Breast epithelium (tissue), 4 donors: Measurements from ENCODE around the gene CAT. TPM values are rescaled to one million over a fixed set of nuclear protein-coding genes. Genes with fewer than 3 reads are reported as not detected.

ENCODE experiments used
- DNase-seq, 2 donors: peaks; one replicate each; pipeline ENCODE4 v3.0.0-alpha.2; 2019; ENCODE audit warnings: low spot score in 2 of 2
- H3K27ac ChIP-seq, 2 donors: fragments of 200-600 bp; sonication (generic) in 1 of 2; one replicate each; pipeline ENCODE4 v1.5.1; 2016 to 2019; ENCODE audit warnings: mild to moderate bottlenecking in 1 of 2
- H3K27me3 ChIP-seq, 2 donors: fragments of 200-600 bp; sonication (generic) in 1 of 2; one replicate each; pipeline versions ENCODE4 v1.5.1 to v1.6.0; 2017 to 2019; ENCODE audit warnings: control low read depth in 1 of 2, mild to moderate bottlenecking in 1 of 2
- H3K36me3 ChIP-seq: fragments of 200-600 bp; one replicate; pipeline ENCODE4 v1.5.1; 2019
- H3K4me1 ChIP-seq, 2 donors: fragments of 200-600 bp; sonication (generic); one replicate each; pipeline ENCODE4 v1.5.1; 2016 to 2019; ENCODE audit warnings: control low read depth in 1 of 2
- H3K4me3 ChIP-seq, 3 donors: fragments of 200-600 bp; sonication (generic); 1 replicate in 2 of 3; 2 replicates in 1 of 3; pipeline ENCODE4 v1.5.1; 2016 to 2019; ENCODE audit warnings: mild to moderate bottlenecking in 3 of 3, moderate library complexity in 2 of 3
- H3K9me3 ChIP-seq, 2 donors: fragments of 200-600 bp; sonication (generic) in 1 of 2; one replicate each; pipeline ENCODE4 v1.5.1; 2016 to 2019; ENCODE audit warnings: control low read depth in 1 of 2
- CTCF ChIP-seq, 3 donors: fragments of 450-650 bp; IDR thresholded peaks; one replicate each; pipeline ENCODE4 v1.5.1; 2016 to 2017; ENCODE audit warnings: antibody characterized with exemption in 3 of 3, mild to moderate bottlenecking in 3 of 3, moderate library complexity in 3 of 3
- POLR2A ChIP-seq: fragments of 450-650 bp; IDR thresholded peaks from one replicate; pipeline ENCODE4 v1.6.1; 2016; ENCODE audit warnings: antibody characterized with exemption, mild to moderate bottlenecking, moderate library complexity
- POLR2AphosphoS5 ChIP-seq, 3 donors: sonication (generic); formaldehyde crosslinking; IDR thresholded peaks; one replicate each; pipeline ENCODE4 v1.6.1; 2017; ENCODE audit warnings: antibody characterized with exemption in 3 of 3
- intact Hi-C: fragments of 100-400 bp; cut with DNase I; formaldehyde crosslinking; loops from one replicate; pipeline ENCODE4 v1.15.1; 2023; ENCODE audit warnings: low total_unique reads
- total RNA-seq, 3 donors: library from RNA; depleted of rRNA; stranded (reverse); fragments of >200 nt; gene quantifications; one replicate each; pipeline ENCODE4 v1.1.0, GENCODE V29; 2016

Gene CAT
- total RNA-seq, 3 donors from 2014 or later = 177 to 469 (median 190) TPM

DNA sequence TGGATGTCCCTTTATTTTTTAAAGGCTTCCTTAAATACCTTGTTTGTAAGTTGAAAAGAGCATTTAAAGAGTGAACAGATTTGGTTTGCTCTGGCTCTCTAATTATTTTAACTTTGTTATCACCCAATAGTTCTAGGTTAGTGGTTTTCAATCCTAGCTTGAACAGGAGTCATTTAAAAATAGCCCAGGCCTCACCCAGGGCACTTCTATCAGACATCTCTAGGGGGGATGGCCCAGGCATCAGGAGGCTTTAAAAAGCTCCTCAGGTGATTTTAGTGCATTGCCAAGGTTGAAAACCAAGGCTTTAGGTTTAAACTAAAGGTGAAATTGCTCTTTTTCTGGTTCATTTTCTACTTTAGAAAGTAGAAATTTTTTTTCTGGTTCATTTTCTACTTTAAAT, 8.3 kb downstream of the CAT start:
- TF ChIP-seq POLR2AphosphoS5 (IDR thresholded peaks at IDR 0.05) (no peak), CTCF (IDR thresholded peaks at IDR 0.05) (no peak), POLR2A (no peak)
- intact Hi-C loops = no loop called here
- H3K36me3 ChIP-seq = peaks cover 6% of the 10 kb centered on the region
- H3K27ac ChIP-seq = no peak overlapping the region
- DNase-seq = no peak
- H3K4me1 ChIP-seq = no peaks in the 10 kb centered on the region
- H3K4me3 ChIP-seq = no peak overlapping the region
- no peaks in the 10 kb centered on the region for H3K9me3 ChIP-seq
- H3K27me3 ChIP-seq = no peaks in the 10 kb centered on the region

DNA sequence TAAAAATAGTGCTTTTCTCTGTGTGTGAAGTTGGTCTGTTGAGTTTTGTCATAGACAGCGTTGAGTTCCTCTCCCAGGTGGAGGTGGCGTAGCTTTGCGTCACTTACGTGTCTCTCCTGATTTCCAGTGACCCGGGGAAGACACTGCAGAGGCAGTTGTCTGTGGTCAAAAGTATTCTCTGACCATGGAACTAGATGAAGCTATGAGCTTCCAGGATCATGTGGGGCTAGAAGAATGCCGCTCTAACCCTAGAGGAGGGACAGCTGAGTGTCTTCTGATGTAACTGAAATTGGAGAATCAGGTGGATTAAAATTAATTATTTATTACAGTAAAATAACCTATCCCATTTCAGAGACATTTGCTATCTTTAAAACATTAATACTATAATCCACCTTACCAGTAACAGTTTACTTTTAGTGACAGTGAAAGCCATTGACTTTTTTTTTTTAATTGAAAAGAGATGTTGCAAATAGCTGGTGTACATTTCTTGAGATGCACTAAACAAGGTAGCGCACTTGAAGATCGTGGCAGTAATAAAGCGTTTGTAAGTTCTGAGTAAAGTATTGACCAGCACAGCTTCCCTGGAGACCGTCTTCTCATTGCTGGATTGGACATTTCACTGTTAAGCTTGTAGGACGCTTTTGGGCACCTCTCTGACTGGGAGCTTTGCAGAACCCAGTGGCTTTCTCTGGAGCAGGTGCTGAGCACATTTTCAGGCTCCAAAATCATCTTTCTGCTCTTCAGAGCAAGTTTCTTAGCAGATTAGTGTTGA, 9.7 kb downstream of the CAT start:
- Histone ChIP-seq H3K36me3 (peaks cover 6% of the 10 kb centered on the region), H3K4me3 (no peak overlapping the region), H3K9me3 (no peaks in the 10 kb centered on the region), H3K27me3 (no peaks in the 10 kb centered on the region), H3K4me1 (no peaks in the 10 kb centered on the region), H3K27ac (no peak overlapping the region)
- DNase-seq = no peak
- no peak for TF ChIP-seq CTCF (IDR thresholded peaks at IDR 0.05)
- intact Hi-C loops = no loop called here

DNA sequence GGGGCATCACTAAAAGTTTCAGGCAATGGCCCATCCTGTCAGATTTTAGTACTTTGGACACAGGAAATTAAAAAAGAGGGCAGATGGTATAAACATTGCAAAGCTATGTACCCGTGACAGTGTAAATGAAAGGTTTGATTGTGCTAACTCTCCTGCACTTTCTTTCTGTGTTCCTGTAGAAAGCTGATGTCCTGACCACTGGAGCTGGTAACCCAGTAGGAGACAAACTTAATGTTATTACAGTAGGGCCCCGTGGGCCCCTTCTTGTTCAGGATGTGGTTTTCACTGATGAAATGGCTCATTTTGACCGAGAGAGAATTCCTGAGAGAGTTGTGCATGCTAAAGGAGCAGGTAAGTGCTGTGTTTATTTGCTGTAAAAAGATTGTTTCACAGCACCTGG, 10.3 kb downstream of the CAT start:
- no peak overlapping the region for H3K4me3 ChIP-seq
- H3K4me1 ChIP-seq = no peaks in the 10 kb centered on the region
- intact Hi-C loops = no loop called here
- H3K27me3 ChIP-seq = no peaks in the 10 kb centered on the region
- TF ChIP-seq CTCF (IDR thresholded peaks at IDR 0.05) = no peak
- TF ChIP-seq POLR2A = no peak
- TF ChIP-seq POLR2AphosphoS5 (IDR thresholded peaks at IDR 0.05) = no peak
- peaks cover 6% of the 10 kb centered on the region for H3K36me3 ChIP-seq
- no peaks in the 10 kb centered on the region for H3K9me3 ChIP-seq
- H3K27ac ChIP-seq = no peak overlapping the region
- DNase-seq = no peak

- Histone ChIP-seq H3K4me1 (no peaks in the 10 kb centered on the region), H3K36me3 (peaks cover 6% of the 10 kb centered on the region), H3K9me3 (no peaks in the 10 kb centered on the region), H3K27me3 (no peaks in the 10 kb centered on the region), H3K27ac (no peak overlapping the region), H3K4me3 (no peak overlapping the region)
- no peak for DNase-seq
- intact Hi-C loops = no loop called here
- TF ChIP-seq POLR2A (no peak), POLR2AphosphoS5 (IDR thresholded peaks at IDR 0.05) (no peak), CTCF (IDR thresholded peaks at IDR 0.05) (no peak)
These were observed 12.3 kb downstream of the CAT start for GRCh38 chr11:34451053-34451452.

GRCh38 chr11:34454308-34455032, 15.7 kb downstream of the CAT start:
- intact Hi-C loops = no loop called here
- Histone ChIP-seq H3K27ac (no peak overlapping the region), H3K4me1 (no peaks in the 10 kb centered on the region), H3K9me3 (no peaks in the 10 kb centered on the region), H3K36me3 (peaks cover 6% of the 10 kb centered on the region), H3K4me3 (no peak overlapping the region), H3K27me3 (no peaks in the 10 kb centered on the region)
- TF ChIP-seq CTCF (IDR thresholded peaks at IDR 0.05) (no peak), POLR2A (no peak)
- no peak for DNase-seq
